ELR (cell line): Measurements from ENCODE around the gene OLIG1.

Experiments
- DNase-seq: peaks from one replicate; pipeline ENCODE4 v3.0.0-alpha.2; 2015; ENCODE audit warnings: low read depth

Gene OLIG1

DNA sequence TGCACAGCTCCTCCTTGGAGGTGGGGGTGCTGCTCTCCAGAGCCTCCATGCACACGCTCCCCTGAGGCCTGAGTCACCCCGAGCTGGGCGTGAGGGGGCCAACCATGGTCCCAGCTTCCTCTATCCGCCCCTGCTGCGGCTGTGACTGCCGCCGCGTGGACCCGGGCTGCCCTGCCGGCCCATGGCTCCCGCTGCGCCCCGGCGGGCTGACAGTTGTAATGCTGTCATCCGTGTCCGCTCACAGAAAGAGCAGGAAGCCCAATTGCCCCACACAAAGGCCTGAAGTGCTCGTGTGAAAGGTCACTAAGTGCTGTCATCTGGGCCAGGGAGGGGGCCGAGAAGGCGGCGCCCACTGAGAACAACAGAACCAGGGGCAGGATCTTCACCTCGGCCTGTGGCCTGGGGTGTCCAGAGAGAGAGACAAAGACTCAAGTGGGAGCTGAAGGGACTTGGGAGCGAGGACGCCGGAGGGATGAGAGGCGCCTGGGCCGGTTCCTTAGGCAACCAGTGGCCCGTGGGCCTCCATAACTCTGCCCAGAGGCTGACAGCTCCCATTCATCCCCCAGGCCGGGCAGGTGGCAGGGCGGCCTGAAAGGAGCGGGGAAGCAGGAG, 31.5 kb downstream of the OLIG1 start:
- DNase-seq = no peak

GRCh38 chr21:33105088-33105487, 35.1 kb downstream of the OLIG1 start:
- DNase-seq = no peak

DNA sequence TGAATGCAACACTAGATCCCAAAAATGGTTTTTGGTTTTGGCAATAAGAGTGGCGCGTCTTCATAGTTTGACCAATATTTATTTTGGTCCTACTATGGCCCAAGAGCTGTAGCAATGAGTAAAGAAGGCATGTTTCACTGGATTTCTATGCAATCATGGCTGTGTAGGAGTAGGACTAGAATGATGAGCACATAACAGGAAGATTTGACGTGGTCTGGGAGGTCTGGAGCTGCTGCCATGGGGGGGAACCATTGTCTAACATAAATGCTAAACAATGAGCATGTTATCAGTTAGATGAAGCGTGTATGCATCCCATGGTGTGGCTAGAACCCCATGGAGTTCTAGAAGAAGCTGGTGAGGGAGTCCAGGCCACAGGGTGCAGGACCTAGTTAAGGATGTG, 38.3 kb downstream of the OLIG1 start:
- DNase-seq = no peak

GRCh38 chr21:33109574-33110339, 39.8 kb downstream of the OLIG1 start:
- DNase-seq = no peak

DNA sequence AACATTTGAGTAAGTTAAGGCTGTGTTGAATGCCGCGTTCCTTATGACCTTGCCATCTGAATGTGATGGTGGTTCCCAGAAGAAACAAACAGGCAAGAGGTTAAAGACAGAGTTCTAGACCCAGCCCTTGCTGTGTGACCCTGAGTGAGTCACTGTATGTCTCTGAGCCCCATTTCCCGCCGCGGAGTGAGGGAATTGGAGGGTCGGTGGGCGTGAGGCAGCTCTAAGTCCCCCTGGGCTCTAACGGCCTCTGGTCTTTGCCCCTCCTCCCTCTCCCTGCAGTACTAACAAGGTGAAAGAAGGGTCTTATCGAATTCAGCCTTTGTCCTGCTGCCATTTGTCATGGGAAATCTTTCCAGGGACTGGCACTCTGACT, 40.4 kb downstream of the OLIG1 start:
- DNase-seq = no peak

DNA sequence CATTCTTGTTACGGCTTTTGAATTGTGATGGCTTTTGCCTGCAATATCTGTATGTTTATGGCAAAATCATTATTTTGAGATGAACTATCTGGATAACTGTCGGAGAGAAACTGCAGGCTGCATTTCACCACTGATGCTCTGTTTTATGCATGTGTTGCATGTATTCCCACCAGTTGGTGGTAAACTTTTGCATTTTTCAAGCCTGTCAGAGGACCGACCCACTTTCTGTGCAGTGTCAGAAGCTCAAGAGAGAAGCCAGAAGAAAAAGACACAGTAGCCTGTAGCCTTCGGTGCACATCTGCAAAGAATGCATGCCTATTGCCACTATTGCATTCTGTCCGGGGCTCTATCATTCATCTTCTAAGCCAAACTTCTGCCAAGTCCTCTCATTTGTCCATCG, 41.6 kb downstream of the OLIG1 start:
- DNase-seq = no peak

DNA sequence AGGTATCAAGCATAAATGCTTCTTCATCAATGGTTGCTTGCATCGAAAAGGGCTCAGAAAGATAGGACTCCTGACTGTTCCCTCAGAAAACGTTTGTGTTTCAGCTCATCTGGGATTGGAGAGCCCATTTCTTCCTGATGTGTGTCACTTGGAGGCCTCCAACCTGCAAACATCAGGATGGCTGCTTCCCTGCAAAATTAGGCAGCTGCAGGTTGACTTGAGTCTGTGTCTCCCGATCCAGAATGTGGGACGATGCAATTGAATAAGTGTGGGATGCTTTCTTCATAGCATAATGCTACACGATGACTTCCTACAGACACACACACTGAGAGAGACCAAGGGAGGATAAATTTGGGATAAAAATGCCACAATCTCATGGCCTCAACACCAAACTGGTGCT, 42.2 kb downstream of the OLIG1 start:
- no peak for DNase-seq

GRCh38 chr21:33112681-33113080, 42.7 kb downstream of the OLIG1 start:
- no peak for DNase-seq

DNA sequence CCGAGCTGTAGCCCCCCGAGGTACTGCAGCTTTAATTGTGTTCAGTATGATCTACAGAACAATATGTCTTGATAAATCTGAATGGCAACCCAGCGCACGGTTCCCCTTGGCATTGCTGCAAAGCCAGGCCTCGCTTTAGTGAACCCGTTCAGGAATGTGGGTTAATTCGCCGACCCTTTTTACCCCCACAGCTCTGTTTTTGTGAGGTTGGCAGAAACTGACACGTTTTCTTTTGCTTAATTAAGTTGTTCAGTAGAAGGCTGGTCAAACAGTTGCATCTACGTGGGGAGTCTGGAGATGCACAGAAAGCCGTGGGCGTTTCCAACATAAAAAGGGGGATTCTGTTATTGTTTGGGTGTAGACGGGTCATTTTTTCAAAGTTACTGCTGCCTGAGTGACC, 43.2 kb downstream of the OLIG1 start:
- no peak for DNase-seq

GRCh38 chr21:33114276-33114675, 44.3 kb downstream of the OLIG1 start:
- no peak for DNase-seq

GRCh38 chr21:33115631-33116510, 45.9 kb downstream of the OLIG1 start:
- DNase-seq = no peak

DNA sequence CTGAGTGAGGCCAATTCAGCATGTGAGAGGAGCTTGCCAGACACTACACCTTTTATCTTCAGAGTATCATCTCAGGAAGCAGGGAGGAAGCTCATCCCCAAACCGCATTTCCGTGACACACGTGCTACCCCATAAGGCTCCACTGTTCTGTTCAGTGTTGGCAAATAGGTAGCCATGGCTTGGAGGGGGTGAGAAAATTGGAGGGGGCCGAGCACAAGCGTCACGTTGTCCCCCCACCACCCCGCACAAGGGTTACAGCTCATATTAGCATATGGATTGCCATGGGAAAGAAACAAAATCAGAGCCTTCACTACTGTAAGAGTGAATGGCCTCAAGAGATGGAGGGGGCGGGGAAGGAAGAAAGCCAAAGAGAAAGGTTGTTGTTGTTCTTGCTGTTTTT, 46.7 kb downstream of the OLIG1 start:
- no peak for DNase-seq

DNA sequence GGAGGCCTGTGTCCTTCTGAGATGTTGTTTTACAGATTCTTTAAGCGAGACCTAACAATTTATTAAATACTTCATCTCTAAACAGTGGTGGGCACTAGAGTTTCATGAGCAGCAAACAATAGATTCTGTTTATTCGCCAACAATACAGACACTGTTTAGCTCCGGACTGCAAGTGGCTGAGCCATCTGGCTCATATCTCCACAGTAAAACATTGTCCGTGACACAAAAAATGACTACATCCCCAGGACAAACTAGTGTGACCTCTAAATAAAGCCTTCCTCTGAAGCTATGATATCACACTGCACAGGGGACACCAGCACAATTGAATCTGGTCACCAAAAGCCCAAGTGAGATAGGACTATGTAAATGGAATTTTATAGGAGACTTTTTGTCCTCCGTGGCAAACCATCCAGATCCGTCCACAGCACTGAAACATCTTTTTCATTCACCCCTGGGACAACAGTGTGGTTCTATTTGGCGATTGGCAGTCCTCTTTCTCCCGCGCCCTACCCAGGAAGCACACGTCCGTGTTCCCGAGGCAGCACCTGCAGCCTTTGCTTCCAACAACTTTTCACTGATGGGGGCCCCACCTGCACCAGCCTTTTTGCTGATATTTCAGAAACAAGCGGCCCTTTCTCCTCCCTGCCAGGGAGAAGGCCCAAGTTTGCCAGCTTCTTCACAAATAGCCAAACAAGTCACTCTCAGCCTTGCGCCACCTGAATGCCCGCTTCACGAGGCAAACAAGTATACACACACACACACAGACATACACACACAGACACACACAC, 47.4 kb downstream of the OLIG1 start:
- no peak for DNase-seq
